ENCODE measurements around the gene SPATA25.

Gene SPATA25

DNA sequence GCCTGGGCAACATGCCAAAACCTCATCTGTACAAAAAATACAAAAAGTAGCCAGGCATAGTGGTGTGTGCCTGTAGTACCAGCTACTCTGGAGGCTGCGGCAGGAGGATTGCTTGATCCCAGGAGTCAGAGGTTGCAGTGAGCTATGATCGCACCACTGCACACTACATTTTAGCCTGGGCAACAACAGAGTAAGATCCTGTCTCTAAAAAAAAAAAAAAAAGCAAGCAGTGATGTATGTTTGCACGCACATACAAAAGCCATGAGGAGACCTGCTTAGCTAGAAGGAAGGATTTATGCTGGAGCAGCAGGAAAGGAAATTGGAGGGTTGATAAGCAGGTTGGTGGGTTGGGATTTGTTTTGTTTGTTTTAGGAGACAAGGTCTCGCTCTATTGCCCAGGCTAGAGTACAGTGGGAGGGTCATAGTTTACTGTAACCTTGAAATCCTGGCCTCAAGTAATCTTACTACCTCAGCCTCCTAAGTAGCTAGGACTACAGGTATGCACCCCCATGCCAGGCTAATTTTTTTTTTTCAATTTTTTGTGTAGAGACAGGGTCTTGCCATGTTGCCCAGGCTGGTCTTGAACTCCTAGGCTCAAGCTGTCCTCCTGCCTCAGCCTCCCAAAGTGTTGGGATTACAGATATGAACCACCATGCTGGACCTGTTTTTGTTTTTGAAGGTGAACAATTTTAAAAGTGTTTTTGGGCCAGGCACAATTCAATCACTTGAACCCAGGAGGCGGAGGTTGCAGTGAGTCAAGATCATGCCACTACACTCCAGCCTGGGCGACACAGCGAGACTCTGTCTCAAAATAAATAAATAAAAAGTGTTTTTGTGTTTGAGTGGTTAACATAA lies 26.0 kb downstream of the SPATA25 start:
- Histone ChIP-seq H3K27ac (ENCODE audit: poor library complexity, severe bottlenecking) (peak overlapping the region; percentile 0), H3K27me3 (ENCODE audit: insufficient read depth, poor library complexity, severe bottlenecking) (no peaks in the 10 kb centered on the region), H3K4me1 (ENCODE audit: insufficient read depth, poor library complexity, severe bottlenecking) (peaks cover 11% of the 10 kb centered on the region), H3K36me3 (ENCODE audit: low read depth) (no peaks in the 10 kb centered on the region), H3K4me3 (ENCODE audit: severe bottlenecking) (no peak overlapping the region), H3K9me3 (ENCODE audit: severe bottlenecking) (no peaks in the 10 kb centered on the region)
- TF ChIP-seq CTCF (IDR thresholded peaks at IDR 0.05; ENCODE audit: poor library complexity, severe bottlenecking) = no peak
- DNase-seq (ENCODE audit: low spot score) (no peak), ATAC-seq (ENCODE audit: low read depth) (no peak)

- H3K9me3 ChIP-seq (ENCODE audit: severe bottlenecking) = no peaks in the 10 kb centered on the region
- TF ChIP-seq CTCF (IDR thresholded peaks at IDR 0.05; ENCODE audit: poor library complexity, severe bottlenecking) = no peak
- H3K27ac ChIP-seq (ENCODE audit: poor library complexity, severe bottlenecking) = peak overlapping the region; percentile 0
- no peak for ATAC-seq (ENCODE audit: low read depth)
- H3K4me1 ChIP-seq (ENCODE audit: insufficient read depth, poor library complexity, severe bottlenecking) = peaks cover 15% of the 10 kb centered on the region
- no peak overlapping the region for H3K4me3 ChIP-seq (ENCODE audit: severe bottlenecking)
- H3K27me3 ChIP-seq (ENCODE audit: insufficient read depth, poor library complexity, severe bottlenecking) = no peaks in the 10 kb centered on the region
- DNase-seq (ENCODE audit: low spot score) = no peak
- H3K36me3 ChIP-seq (ENCODE audit: low read depth) = no peaks in the 10 kb centered on the region; the same call in 1 of the 2 replicates
Measured at GRCh38 chr20:45860560-45861220, 26.7 kb downstream of the SPATA25 start.

- no peaks in the 10 kb centered on the region for H3K27me3 ChIP-seq (ENCODE audit: insufficient read depth, poor library complexity, severe bottlenecking)
- no peak overlapping the region for H3K4me3 ChIP-seq (ENCODE audit: severe bottlenecking)
- DNase-seq (ENCODE audit: low spot score) = no peak
- no peak overlapping the region for H3K27ac ChIP-seq (ENCODE audit: poor library complexity, severe bottlenecking)
- ATAC-seq (ENCODE audit: low read depth) = no peak
- H3K36me3 ChIP-seq (ENCODE audit: low read depth) = peaks cover 7% of the 10 kb centered on the region
- no peak for TF ChIP-seq CTCF (IDR thresholded peaks at IDR 0.05; ENCODE audit: poor library complexity, severe bottlenecking)
- no peaks in the 10 kb centered on the region for H3K9me3 ChIP-seq (ENCODE audit: severe bottlenecking)
- H3K4me1 ChIP-seq (ENCODE audit: insufficient read depth, poor library complexity, severe bottlenecking) = peaks cover 15% of the 10 kb centered on the region
Measured at GRCh38 chr20:45859916-45860315, 27.5 kb downstream of the SPATA25 start.

GRCh38 chr20:45857882-45858216 lies 29.6 kb downstream of the SPATA25 start:
- H3K4me3 ChIP-seq (ENCODE audit: severe bottlenecking) = peak overlapping the region; percentile 83
- H3K36me3 ChIP-seq (ENCODE audit: low read depth) = peaks cover 27% of the 10 kb centered on the region
- peak overlapping the region; percentile 12 for H3K27ac ChIP-seq (ENCODE audit: poor library complexity, severe bottlenecking)
- no peaks in the 10 kb centered on the region for H3K9me3 ChIP-seq (ENCODE audit: severe bottlenecking)
- ATAC-seq (ENCODE audit: low read depth) (peak; percentile 2; the same call in 2 of the 3 replicates), DNase-seq (ENCODE audit: low spot score) (no peak)
- H3K27me3 ChIP-seq (ENCODE audit: insufficient read depth, poor library complexity, severe bottlenecking) = no peaks in the 10 kb centered on the region
- peaks cover 15% of the 10 kb centered on the region for H3K4me1 ChIP-seq (ENCODE audit: insufficient read depth, poor library complexity, severe bottlenecking)
- TF ChIP-seq CTCF (IDR thresholded peaks at IDR 0.05; ENCODE audit: poor library complexity, severe bottlenecking) = no peak
